Choroid plexus epithelial cell (primary cell): ENCODE data around the gene TRPM7.
A peak's percentile ranks its signal among the peaks of the same experiment; 100 is the strongest.

Experiments
- DNase-seq: peaks from one replicate; pipeline ENCODE4 v3.0.0-alpha.2; 2010; ENCODE audit warnings: low read depth
- H3K4me3 ChIP-seq: 2 replicates; pipeline ENCODE4 v1.5.1; 2011; ENCODE audit warnings: low read depth, mild to moderate bottlenecking, control low read depth, low read length, moderate library complexity
- TF ChIP-seq, protein P1 (sequence below): conservative IDR thresholded peaks from 2 replicates; pipeline ENCODE4 v1.5.1; 2011; ENCODE audit warnings: low read depth, mild to moderate bottlenecking, control low read depth, inconsistent platforms, low read length, moderate library complexity

Gene TRPM7

DNA sequence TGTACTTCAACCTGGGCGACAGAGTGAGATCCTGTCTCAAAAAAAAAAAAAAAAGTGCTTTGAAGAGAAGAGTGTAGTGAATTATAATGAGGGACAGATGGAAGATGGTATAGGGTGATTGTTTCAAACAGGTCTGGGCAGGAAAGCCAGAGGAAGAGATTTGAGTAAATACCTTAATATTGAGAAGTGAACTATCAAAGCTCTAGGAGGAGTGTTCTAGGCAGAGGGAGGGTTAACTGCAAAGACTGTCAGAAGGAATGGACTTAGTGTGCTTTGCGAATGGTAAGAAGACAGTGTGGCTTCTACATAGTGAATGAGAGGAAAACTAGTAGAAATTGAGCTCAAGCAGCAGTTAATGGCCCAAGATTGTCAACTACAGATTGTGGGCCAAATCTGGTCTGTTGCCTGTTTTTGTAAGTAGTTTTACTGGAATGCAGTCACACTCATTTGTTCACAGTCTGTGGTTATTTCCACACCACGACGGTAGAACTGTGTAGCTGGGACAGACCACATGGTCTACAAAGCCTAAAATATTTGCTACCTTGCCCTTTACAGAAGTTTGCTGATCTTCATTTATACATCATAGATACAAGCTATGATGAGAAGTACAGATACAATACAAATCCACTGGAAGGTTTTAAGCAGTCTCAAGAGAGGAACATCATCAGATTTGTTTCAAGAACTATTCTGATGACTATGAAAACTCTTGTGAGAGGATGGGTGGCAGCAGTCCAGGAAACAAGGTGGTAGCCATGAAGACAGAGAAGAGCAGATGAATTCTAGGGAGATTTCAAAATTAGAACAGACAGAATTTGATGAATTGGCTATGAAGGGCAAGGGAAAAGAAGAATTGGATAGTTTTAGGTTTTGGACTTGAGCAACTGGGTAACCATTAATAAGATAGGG is 123.6 kb downstream of the TRPM7 start:
- peak; percentile 70 for DNase-seq

GRCh38 chr15:50558012-50558411 is 128.6 kb downstream of the TRPM7 start:
- TF ChIP-seq, protein P1, sequence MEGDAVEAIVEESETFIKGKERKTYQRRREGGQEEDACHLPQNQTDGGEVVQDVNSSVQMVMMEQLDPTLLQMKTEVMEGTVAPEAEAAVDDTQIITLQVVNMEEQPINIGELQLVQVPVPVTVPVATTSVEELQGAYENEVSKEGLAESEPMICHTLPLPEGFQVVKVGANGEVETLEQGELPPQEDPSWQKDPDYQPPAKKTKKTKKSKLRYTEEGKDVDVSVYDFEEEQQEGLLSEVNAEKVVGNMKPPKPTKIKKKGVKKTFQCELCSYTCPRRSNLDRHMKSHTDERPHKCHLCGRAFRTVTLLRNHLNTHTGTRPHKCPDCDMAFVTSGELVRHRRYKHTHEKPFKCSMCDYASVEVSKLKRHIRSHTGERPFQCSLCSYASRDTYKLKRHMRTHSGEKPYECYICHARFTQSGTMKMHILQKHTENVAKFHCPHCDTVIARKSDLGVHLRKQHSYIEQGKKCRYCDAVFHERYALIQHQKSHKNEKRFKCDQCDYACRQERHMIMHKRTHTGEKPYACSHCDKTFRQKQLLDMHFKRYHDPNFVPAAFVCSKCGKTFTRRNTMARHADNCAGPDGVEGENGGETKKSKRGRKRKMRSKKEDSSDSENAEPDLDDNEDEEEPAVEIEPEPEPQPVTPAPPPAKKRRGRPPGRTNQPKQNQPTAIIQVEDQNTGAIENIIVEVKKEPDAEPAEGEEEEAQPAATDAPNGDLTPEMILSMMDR, result no peak
- H3K4me3 ChIP-seq, result no peak overlapping the region
- no peak for DNase-seq

More for the DNA sequence above, 123.6 kb downstream of the TRPM7 start:
- H3K4me3 ChIP-seq, result no peak overlapping the region
- TF ChIP-seq, protein P1, result no peak

- H3K4me3 ChIP-seq, result no peak overlapping the region
- no peak for DNase-seq
- TF ChIP-seq, protein P1, result no peak
Observed at GRCh38 chr15:50556642-50557371, 129.8 kb downstream of the TRPM7 start.

GRCh38 chr15:50552238-50552637 is 134.4 kb downstream of the TRPM7 start:
- H3K4me3 ChIP-seq, result no peak overlapping the region
- TF ChIP-seq, protein P1, result no peak
- DNase-seq, result no peak

DNA sequence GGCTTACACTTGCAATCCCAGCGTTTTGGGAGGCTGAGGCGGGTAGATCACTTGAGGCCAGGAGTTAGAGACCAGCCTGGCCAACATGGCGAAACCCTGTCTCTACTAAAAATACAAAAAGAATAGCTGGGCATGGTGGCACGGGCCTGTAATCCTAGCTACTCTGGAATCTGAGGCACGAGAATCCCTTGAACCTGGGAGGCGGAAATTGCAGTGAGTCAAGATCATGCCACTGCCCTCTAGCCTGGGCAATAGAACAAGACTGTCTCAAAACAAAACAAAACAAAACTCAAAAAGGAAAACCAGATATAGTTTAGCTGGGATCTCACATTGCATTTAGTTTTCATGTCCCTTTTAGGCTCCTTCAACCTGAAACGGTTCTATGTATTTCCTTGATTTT is 137.3 kb downstream of the TRPM7 start:
- no peak for DNase-seq
- no peak overlapping the region for H3K4me3 ChIP-seq
- TF ChIP-seq, protein P1, result no peak

- no peak for DNase-seq
Observed at GRCh38 chr15:50546566-50546965, 140.0 kb downstream of the TRPM7 start, which contains the start of gene USP50. TSS of gene USP50 (minus strand) at chr15:50546666. CDS start at chr15:50546525, 141 bp downstream.

More at GRCh38 chr15:50546566-50546965, 140.0 kb downstream of the TRPM7 start, which contains the start of gene USP50:
- TF ChIP-seq, protein P1, result no peak
- no peak within 1 kb of the TSS for H3K4me3 ChIP-seq
